ENCODE measurements around the gene OR5AU1. TPM values are rescaled to one million over a fixed set of nuclear protein-coding genes. Genes with fewer than 3 reads are reported as not detected.

The OR5AU1 gene
- not detected in 2 replicates for total RNA-seq (2021)
- long read RNA-seq: 0 reads

DNA sequence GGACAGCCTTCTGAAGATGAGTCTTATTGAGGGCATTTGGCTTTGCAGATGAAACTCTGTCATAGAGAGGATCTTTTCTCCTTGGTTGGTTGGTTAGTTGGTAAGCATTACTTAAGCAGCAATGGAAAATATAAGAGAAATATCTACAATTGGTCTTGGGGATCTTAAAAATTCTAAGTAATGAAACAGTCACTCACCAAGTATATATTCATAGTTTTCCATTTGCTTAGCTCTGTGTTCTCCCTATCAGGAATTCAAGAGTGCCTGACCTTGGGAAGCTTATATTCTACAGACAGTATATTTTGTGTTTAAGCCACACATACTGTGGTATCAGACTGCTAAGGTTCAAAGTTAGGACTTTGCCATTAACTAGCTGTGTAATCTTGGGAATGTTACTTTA, at the start of gene OR5AU1:
Gene OR5AU1, minus strand, starts transcription at position 101 of the 400 bp plus-strand sequence. CDS start 191 bp downstream, outside the sequence.
- no peak within 1 kb of the TSS for H2BK120ac ChIP-seq (ENCODE audit: low read depth, low read length, poor library complexity, severe bottlenecking)
- Mint-ChIP-seq H3K4me3 (no peak within 1 kb of the TSS), H3K27me3 (ENCODE audit: low read depth) (peaks cover 36% of the 10 kb centered on the region), H3K27ac (no peak within 1 kb of the TSS), H3K9me3 (no peaks in the 10 kb centered on the region), H3K4me1 (no peaks in the 10 kb centered on the region), H3K36me3 (ENCODE audit: insufficient read depth in 1 of 3, low read depth in 3 of 3) (no peaks in the 10 kb centered on the region)
- no peak within 1 kb of the TSS for H4K5ac ChIP-seq (ENCODE audit: insufficient read length, low read depth, low read length)
- H3K9ac ChIP-seq (ENCODE audit: extremely low read depth, insufficient read length, low read length): no peak within 1 kb of the TSS
- no peak within 1 kb of the TSS for H2BK20ac ChIP-seq (ENCODE audit: low read depth, low read length, poor library complexity, severe bottlenecking)
- no peak within 1 kb of the TSS for H4K8ac ChIP-seq (replicated peaks; ENCODE audit: insufficient read length, low read depth, low read length)
- no peaks in the 10 kb centered on the region for H3K9me3 ChIP-seq (ENCODE audit: control insufficient read depth, low read depth, low read length)
- no peak within 1 kb of the TSS for H3K18ac ChIP-seq (ENCODE audit: insufficient read length, low read depth, low read length)
- no peaks in the 10 kb centered on the region for H3K4me1 ChIP-seq (ENCODE audit: insufficient read depth, low read length)
- no peak within 1 kb of the TSS for H3K27ac ChIP-seq (ENCODE audit: insufficient read length, low read depth, low read length)
- H2BK5ac ChIP-seq (ENCODE audit: insufficient read length, low read length): no peak within 1 kb of the TSS
- no peak within 1 kb of the TSS for H2AFZ ChIP-seq (ENCODE audit: low read length)
- H2BK12ac ChIP-seq (ENCODE audit: insufficient read length, low read depth, low read length): no peak within 1 kb of the TSS
- H4K20me1 ChIP-seq (ENCODE audit: control insufficient read depth, insufficient read depth, insufficient read length): no peaks in the 10 kb centered on the region
- 0 out of 2 replicates have a peak within 1 kb of the TSS, but pooled peaks have one; percentile 81 for H2BK15ac ChIP-seq (ENCODE audit: low read depth, low read length)
- no peaks in the 10 kb centered on the region for H3K79me1 ChIP-seq (ENCODE audit: insufficient read depth, low read depth, low read length, poor library complexity, severe bottlenecking)
- H3K23me2 ChIP-seq (ENCODE audit: insufficient read length, low read depth, low read length, poor library complexity, severe bottlenecking): no peaks in the 10 kb centered on the region
- H3K4ac ChIP-seq (ENCODE audit: low read depth, low read length): no peak within 1 kb of the TSS
- H3K56ac ChIP-seq (ENCODE audit: insufficient read length, low read depth, low read length): no peak within 1 kb of the TSS
- no peak for DNase-seq
- H4K91ac ChIP-seq (ENCODE audit: insufficient read length, low read depth, low read length): no peak within 1 kb of the TSS
- TF ChIP-seq, protein P1, sequence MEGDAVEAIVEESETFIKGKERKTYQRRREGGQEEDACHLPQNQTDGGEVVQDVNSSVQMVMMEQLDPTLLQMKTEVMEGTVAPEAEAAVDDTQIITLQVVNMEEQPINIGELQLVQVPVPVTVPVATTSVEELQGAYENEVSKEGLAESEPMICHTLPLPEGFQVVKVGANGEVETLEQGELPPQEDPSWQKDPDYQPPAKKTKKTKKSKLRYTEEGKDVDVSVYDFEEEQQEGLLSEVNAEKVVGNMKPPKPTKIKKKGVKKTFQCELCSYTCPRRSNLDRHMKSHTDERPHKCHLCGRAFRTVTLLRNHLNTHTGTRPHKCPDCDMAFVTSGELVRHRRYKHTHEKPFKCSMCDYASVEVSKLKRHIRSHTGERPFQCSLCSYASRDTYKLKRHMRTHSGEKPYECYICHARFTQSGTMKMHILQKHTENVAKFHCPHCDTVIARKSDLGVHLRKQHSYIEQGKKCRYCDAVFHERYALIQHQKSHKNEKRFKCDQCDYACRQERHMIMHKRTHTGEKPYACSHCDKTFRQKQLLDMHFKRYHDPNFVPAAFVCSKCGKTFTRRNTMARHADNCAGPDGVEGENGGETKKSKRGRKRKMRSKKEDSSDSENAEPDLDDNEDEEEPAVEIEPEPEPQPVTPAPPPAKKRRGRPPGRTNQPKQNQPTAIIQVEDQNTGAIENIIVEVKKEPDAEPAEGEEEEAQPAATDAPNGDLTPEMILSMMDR (conservative IDR thresholded peaks at IDR 0.05): no peak
- no peak within 1 kb of the TSS for H2AK5ac ChIP-seq (ENCODE audit: insufficient read length, low read length)
- no peak within 1 kb of the TSS for H3T11ph ChIP-seq (ENCODE audit: low read length)
- H3K4me2 ChIP-seq (ENCODE audit: insufficient read depth, insufficient read length, low read length): no peak within 1 kb of the TSS
- H3K14ac ChIP-seq (ENCODE audit: insufficient read depth, low read length): no peak within 1 kb of the TSS
- H3K27me3 ChIP-seq (ENCODE audit: insufficient read depth, low read length): no peaks in the 10 kb centered on the region
- no peaks in the 10 kb centered on the region for H3K79me2 ChIP-seq (ENCODE audit: insufficient read depth, low read length)
- H3K23ac ChIP-seq (ENCODE audit: insufficient read length, low read depth, low read length): no peak within 1 kb of the TSS

All from H9 (cell line).